ENCODE measurements around the gene ABCA13. TPM values are rescaled to one million over a fixed set of nuclear protein-coding genes. Genes with fewer than 3 reads are reported as not detected.

The ABCA13 gene
- total and polyA plus RNA-seq, 8 donors, result under 0.01 to 1.5 (median 0.32) TPM

GRCh38 chr7:48473205-48473865 lies 302.1 kb downstream of the ABCA13 start:
- no peak for DNase-seq
- no peaks in the 10 kb centered on the region for H3K4me1 ChIP-seq
- intact Hi-C loops (cut with DNase I), result no loop called here
- H3K9me3 ChIP-seq, result no peaks in the 10 kb centered on the region
- 41 to 58% methylated on average over 6 of the region's 6 CpGs for WGBS, 2 donors
- ATAC-seq, result no peak
- no peak for TF ChIP-seq CTCF (IDR thresholded peaks at IDR 0.05)
- H3K27me3 ChIP-seq, result no peaks in the 10 kb centered on the region
- no peaks in the 10 kb centered on the region for H3K36me3 ChIP-seq
- no peak for FAIRE-seq
- no peak overlapping the region for H3K27ac ChIP-seq
- no peak overlapping the region for H3K4me3 ChIP-seq

GRCh38 chr7:48481235-48481634 lies 310.0 kb downstream of the ABCA13 start:
- intact Hi-C loops (cut with DNase I), result no loop called here
- FAIRE-seq (no peak), DNase-seq (no peak), ATAC-seq (no peak)
- H3K4me3 ChIP-seq, result no peak overlapping the region
- H3K36me3 ChIP-seq, result no peaks in the 10 kb centered on the region
- no peak for TF ChIP-seq CTCF (IDR thresholded peaks at IDR 0.05)
- no peaks in the 10 kb centered on the region for H3K4me1 ChIP-seq
- no peaks in the 10 kb centered on the region for H3K27me3 ChIP-seq
- no peak overlapping the region for H3K27ac ChIP-seq
- WGBS, 2 donors, result 28 to 47% methylated on average over 3 of the region's 3 CpGs
- H3K9me3 ChIP-seq, result no peaks in the 10 kb centered on the region

GRCh38 chr7:48497521-48497920 lies 326.3 kb downstream of the ABCA13 start:
- FAIRE-seq (no peak), ATAC-seq (no peak), DNase-seq (no peak)
- TF ChIP-seq CTCF (IDR thresholded peaks at IDR 0.05), result no peak
- Histone ChIP-seq H3K36me3 (no peaks in the 10 kb centered on the region), H3K4me1 (no peaks in the 10 kb centered on the region), H3K9me3 (no peaks in the 10 kb centered on the region), H3K27me3 (no peaks in the 10 kb centered on the region), H3K4me3 (no peak overlapping the region), H3K27ac (no peak overlapping the region)
- WGBS, 2 donors, result 49 to 70% methylated on average over 3 of the region's 3 CpGs
- intact Hi-C loops (cut with DNase I), result no loop called here

- H3K4me3 ChIP-seq, result no peak overlapping the region
- FAIRE-seq (no peak), DNase-seq (no peak), ATAC-seq (no peak)
- no peak overlapping the region for H3K27ac ChIP-seq
- no peaks in the 10 kb centered on the region for H3K36me3 ChIP-seq
- no peaks in the 10 kb centered on the region for H3K4me1 ChIP-seq
- intact Hi-C loops (cut with DNase I), result no loop called here
- no peaks in the 10 kb centered on the region for H3K27me3 ChIP-seq
- TF ChIP-seq CTCF (IDR thresholded peaks at IDR 0.05), result no peak
- H3K9me3 ChIP-seq, result no peaks in the 10 kb centered on the region
- 35 to 48% methylated on average over 4 of the region's 4 CpGs for WGBS, 2 donors
These were observed 330.8 kb downstream of the ABCA13 start for GRCh38 chr7:48502021-48502420.

- 71 to 91% methylated on average over 6 of the region's 6 CpGs for WGBS, 2 donors
- FAIRE-seq, result no peak
- intact Hi-C loops (cut with DNase I), result no loop called here
- Histone ChIP-seq H3K36me3 (no peaks in the 10 kb centered on the region), H3K9me3 (no peaks in the 10 kb centered on the region), H3K4me1 (no peaks in the 10 kb centered on the region), H3K4me3 (no peak overlapping the region), H3K27ac (no peak overlapping the region), H3K27me3 (no peaks in the 10 kb centered on the region)
- no peak for TF ChIP-seq CTCF (IDR thresholded peaks at IDR 0.05)
- DNase-seq, result no peak
- no peak for ATAC-seq
These were observed 333.8 kb downstream of the ABCA13 start for GRCh38 chr7:48505051-48505450.

Data from pancreas (tissue), 10 donors.